ENCODE data around the gene PITPNM3.

GRCh38 chr17:6523809-6524355, 32.5 kb downstream of the PITPNM3 start:
- TF ChIP-seq CTCF (conservative IDR thresholded peaks at IDR 0.05 in 1 of 2, IDR thresholded peaks at IDR 0.05 in 1 of 2; ENCODE audit: extremely low read depth in 1 of 2, insufficient read depth in 1 of 2, low read depth in 1 of 2, low read length in 2 of 2), result no peak
- TF ChIP-seq EZH2 (IDR thresholded peaks at IDR 0.05; ENCODE audit: borderline replicate concordance, low read length), result no peak
